HG02840 (cell line): ENCODE measurements around the gene ABRACL.
A peak's percentile ranks its signal among the peaks of the same experiment; 100 is the strongest.
"Not testable (repeated sequence)": the region's sequence is repeated elsewhere in the genome, so short reads cannot be mapped to it uniquely, and the experiment has no call there.

Source experiments
- ATAC-seq: cut with Tn5 transposase; IDR thresholded peaks from one replicate; pipeline ENCODE4 v1.9.1; 2021; ENCODE audit warnings: mild to moderate bottlenecking, moderate library complexity, moderate number of reproducible peaks; ENCODE audit not compliant: unreplicated experiment, low FRiP score

The ABRACL gene

DNA sequence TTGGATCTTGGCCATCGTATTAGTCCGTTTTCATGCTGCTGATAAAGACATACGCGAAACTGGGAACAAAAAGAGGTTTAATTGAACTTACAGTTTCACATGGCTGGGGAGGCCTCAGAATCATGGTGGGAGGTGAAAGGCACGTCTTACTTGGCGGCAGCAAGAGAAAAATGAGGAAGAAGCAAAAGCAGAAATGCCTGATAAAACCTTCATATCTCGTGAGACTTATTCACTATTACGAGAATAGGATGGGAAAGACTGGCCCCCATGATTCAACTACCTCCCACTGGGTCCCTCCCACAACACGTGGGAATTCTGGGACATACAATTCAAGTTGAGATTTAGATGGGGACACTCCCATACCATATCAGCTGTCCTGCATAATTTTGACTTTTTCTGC lies 20.4 kb upstream of the ABRACL start:
- no peak for ATAC-seq

DNA sequence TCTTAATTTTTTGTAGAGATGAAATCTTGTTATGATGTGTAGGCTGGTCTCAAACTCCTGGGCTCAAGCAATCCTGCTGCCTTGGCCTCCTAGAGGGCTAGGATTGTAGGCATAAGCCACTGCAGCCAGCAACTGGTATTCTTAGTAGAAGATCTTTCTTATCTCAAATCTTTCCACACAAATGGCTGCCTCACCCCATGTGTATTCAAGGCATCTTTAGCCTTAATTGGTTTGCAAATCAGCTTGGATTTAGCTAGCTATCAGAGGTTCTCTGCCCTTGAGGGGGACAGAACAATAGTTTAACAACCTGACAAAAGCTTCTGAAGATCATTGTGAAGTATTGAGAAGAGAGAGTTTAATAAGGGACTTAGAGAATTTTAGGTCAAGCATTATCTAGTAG lies 17.9 kb upstream of the ABRACL start:
- ATAC-seq = no peak

DNA sequence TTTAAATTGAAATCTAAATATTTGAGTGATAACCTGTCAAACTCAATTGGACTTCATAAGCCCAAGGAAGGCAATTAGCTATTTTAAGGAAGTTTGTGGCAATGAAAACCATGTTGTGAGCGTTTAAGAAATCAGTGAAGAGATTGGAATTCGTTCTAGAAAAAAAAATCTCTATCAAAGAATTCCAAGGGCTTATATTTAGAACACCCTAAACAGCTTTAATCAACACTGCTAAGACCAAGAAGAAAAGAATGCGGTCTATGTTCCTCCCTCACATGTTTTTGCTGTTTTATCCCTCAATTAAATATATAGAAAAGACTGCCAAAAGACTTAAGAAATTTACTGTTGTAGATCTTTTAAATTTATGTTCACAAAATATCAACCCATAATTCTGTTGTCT lies 16.6 kb upstream of the ABRACL start:
- no peak for ATAC-seq

DNA sequence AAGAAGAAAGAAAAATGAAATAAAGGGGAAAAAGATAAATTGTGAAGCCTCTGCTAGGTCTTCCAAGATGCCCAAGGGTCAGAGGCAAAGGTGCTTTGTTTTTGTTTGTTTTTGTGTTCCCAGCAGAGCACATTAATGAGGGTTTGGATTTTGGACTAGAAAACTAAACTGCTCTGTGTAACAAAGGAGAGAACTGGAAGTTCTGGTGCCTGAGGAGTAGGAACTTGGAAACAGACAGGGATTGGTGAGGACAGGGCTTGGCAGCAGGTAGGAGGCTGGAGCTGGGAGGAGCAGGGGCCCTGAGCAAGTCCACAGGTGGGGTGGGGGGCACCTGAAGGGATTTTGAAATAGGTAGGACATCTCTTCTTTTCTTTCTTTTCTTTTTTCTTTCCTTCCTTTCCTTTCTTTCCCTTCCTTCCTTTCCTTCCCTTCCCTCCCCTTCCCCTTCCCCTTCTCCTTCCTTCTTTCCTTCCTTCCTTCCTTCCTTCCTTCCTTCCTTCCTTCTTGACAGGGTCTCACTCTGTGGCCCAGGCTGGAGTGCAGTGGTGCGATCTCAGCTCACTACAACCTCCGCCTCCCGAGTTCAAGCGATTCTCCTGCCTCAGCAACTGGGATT lies 15.3 kb upstream of the ABRACL start:
- no peak for ATAC-seq

DNA sequence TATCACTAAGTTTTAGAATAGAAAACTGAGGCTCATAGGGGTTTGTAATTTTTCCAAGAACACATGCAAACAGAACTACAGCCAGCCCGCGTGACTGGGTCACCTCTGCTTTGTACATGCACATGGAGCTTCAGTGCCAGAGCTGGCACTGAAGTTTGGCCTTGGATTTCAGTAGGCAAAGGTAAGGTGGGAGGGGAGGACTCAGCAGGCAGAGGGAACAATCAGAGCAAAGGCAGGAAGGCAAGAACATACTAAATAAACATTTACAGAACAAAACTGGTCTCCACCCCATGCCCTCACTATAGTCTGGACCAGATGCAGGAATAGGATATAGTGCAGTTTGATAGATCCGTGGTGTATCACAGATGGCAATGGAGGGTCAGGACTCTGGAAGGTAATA lies 13.6 kb upstream of the ABRACL start:
- no peak for ATAC-seq

DNA sequence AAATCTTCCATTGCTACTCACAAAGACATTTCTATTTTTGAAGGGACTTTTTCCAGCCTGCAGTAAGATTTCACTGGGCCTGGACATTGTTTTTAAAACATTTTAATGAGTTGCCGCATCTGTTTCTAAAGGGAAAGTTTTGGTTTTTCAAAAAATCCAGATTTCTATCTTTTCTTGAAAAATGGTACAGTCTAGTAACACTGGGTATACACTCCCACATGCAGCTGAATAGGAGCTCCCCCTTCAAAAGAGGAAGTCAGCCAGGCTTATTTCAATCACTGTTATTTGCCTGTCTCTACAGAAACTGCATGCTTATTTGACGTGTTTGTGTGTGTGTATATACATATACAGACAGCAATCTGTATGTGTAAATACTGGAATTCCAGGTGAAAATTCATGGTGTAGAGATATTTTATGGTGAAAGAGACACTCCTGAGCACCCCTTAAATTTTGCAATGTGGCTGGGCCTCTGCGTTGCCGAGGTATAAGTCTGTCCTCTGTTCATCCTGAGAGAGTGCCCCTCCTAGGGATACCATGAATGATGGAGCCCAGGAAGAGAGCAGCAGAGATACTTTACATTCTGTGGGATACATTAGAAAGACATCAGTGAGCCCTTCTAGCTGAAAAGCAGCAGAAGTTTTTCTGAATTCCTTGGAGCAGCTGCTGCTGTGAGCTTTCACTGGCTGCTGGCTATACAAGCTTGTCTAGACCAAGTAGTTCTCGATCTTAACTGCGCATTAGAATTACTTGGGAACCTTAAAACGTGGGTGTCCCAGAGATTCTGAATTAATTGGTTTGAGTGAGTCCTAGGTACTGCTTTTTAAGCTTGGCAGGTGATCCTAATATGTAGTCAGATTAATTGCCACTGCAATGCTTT lies 12.0 kb upstream of the ABRACL start:
- peak; percentile 91 for ATAC-seq

DNA sequence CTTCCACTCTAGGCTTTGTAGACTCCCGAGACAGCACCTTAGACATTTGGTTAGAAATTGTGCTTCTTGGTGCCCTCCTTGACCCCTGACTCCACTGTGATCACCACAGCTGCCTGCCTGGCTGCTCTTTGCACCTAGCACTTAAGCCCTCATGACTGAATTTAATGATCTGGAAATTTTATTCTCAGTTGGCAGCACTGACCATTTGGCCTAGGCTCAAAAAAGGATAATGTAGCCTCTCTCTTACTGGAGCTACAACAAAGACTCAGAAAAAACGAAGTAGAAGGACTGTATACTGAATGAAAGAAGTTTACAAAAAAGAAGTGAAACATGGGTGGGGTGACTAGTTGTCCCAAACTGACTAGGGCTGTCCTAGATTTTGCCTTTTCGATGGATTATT lies 11.3 kb upstream of the ABRACL start:
- no peak for ATAC-seq

DNA sequence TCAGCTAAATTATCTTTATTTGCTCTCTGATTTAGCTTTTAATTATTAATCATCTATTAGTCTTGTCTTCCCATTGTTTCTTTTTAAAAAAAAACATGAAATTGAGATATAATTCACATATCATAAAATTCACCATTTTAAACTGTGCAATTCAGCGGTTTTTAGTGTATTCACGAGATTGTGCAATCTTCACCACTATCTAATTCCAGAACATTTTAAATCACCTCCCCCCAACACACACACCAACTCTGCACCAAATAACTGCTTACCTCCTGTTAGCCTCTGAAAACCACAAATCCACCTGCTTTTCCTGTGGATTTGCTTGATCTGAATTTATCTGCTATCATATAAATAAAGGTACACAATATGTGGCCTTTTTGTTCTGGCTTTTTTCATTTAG lies 8.8 kb upstream of the ABRACL start:
- no peak for ATAC-seq

DNA sequence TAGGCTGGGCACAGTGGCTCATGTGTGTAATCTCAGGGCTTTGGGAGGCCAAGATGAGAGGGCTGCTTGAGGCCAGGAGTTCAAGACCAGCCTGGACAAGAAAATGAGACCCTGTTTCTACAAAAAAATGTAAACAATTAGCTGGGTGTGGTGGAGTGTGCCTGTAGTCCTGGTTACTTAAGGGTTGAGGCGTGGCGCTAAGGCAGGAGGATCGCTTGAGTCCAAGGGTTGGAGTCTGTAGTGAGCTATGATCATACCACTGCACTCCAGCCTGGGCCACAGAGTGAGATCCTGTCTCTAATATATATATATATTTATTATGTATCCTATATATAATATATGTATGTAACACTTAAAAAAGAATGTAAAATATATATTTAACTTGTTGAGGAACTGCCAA lies 7.9 kb upstream of the ABRACL start:
- no peak for ATAC-seq

DNA sequence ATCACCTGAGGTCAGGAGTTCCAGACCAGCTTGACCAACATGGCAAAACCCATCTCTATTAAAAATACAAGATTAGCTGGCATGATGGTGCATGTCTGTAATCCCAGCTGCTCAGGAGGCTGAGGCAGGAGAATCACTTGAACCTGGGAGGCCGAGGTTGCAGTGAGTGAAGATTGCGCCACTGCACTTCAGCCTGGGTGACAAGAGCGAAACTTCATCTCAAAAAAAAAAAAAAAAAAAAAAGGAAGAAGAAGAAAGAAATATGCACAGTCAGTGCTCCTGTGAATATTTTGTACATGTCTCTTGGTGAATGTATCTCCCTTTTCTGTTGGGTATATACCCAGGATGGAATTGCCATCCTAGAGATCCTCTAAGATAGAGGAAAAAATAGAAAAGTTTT lies 3.1 kb upstream of the ABRACL start:
- ATAC-seq = not testable (repeated sequence)

DNA sequence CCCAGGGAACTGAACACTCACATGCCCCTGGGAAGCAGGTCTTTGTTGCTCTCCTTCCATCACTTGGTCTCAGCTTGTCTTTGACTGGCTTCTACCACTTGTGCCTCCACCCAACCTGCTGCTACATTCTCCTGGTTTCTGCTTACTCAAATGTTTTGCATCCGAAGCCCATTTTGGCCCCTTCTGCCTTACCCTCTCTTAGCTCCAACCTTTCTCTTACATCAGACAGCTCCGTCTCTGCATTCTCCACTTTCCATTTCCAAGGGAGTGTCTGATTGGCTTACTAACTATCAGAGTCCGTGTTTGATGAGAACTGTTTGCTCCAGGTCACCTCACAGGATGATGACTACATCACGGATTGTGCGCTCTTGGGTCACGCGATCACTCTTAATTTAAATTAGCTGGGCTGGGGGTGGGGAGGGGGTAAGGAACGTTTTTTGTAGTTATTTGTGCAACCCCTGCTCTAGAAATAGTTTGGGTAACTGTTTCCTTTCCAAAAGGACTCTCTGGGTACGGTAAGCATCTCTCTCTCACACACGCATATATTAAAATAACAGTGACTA lies 844 bp upstream of the ABRACL start:
- no peak for ATAC-seq

DNA sequence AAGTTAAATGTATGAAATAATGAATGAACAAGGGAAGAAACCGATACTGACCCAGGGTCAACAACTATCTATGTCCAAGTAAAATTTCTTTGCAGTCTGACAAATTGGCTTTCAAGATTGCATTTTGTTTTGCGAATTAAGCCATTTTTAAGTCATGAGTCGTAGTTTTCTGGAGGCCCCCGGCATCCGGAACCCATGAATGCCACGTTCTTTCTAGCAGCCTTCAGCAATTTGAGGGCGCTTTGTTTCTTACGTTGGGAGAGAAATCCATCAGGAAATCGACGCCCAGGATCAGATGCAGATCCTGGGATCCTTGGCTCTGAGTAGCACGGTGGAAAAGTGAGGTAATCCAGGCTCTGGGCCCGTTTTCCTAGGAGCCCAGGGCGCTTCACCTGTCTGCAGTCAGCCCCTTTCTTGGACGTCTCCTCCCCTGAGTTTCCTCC lies 309 bp upstream of the ABRACL start:
- no peak for ATAC-seq

DNA sequence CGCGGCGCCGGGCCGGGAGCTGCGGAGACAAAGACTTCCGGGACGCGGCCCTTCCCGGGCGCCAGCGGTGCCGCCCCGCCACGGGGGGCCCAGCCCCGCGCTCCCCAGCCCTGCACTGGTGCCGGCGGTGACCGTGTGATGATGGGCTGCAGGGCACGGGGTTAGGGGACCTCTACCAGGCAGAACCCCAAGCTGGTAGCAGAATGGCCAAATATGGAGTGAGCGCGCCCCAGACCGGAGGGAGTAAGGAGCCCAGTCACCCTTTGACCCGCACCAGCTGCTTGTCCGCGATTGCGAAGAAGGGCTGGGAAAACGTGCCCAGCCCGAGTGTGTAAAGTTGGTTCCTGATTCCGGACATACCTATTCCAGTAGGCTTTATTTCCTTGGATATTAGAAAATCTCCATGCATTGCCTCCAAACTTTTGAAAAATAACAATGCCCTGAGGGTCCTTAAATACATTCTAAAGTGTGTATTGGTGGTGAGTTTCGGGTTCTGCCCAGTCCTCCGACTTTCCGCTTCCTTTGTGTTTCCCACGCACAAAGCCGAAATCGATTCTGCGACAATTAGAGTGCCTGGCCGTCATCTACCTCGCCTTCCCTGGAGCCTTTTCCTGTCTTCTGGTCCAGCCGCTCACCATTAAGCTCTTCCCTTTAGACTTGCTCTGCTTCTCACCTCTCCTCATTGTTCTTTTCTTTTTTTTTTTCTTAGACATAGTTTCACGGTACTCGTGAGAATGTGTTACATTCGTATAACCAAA lies 1.1 kb downstream of the ABRACL start:
- peak; percentile 36 for ATAC-seq

DNA sequence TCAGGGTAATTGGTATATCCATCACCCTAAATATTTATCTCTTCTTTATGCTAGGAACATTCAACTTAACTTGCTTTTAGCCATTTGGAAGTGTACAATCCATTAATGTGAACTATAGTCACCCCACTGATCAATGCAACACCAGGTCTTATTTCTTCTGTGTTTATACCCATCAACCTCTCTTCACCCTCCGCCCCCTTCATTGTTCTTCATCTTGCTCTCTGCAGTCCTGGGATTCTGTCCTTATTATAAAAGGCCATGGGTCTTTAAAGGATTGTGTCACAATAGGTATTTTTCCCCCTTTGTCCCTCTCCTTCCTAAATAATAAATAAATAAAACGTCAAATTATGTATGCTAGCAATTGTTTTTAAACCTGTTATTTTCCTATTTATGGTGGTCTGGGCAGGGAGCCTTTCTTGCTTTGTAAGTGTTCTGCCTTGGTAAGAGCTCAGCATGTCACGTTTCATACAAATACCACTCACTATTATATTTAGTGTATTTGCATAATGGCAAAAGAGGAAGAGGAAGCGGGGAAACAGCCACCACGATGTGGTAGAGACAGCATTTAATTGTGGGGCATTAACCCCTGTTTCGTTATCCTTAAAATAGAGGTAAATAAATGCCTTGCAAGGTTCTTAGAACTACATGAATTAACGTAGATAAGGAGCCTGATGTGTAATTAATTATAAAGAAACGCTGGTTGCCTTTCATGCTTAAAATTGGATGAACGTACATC lies 1.9 kb downstream of the ABRACL start:
- ATAC-seq = peak; percentile 55

DNA sequence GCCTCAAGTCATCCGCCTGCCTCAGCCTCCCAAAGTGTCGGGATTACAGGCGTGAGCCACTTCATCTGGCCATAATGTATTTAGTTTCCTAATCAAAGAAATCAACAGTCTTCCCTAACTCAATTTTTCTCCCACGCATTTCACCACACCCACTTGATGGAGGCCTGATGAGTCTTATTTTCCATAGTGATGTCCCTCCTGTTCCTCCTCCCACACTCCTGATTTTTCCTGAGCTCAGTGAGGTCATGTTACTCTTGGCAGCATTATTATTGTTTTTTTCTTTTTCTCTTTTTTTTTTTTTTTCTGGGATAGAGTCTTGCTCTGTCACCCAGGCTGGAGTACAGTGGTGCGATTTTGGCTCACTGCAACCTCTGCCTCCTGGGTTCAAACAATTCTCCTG lies 8.9 kb downstream of the ABRACL start:
- no peak for ATAC-seq

DNA sequence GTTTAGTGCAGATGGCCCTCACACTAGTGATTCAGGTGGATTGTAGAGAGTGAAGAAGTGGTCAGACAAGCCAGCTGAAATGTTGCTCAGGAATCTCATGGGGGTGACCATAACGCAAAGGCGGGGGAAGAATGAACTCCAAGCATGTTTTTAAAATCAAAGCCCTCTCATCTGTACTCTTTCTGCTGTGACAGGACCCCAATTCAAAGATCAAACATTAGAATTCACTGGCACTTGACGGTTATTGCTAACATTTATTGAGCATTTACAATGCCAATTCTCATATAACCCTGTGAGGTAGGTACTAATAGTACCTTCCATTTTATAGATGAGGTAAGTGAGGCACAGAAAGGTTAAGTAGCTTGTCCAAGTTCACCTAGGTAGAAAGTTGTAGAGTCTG lies 15.7 kb downstream of the ABRACL start:
- no peak for ATAC-seq

DNA sequence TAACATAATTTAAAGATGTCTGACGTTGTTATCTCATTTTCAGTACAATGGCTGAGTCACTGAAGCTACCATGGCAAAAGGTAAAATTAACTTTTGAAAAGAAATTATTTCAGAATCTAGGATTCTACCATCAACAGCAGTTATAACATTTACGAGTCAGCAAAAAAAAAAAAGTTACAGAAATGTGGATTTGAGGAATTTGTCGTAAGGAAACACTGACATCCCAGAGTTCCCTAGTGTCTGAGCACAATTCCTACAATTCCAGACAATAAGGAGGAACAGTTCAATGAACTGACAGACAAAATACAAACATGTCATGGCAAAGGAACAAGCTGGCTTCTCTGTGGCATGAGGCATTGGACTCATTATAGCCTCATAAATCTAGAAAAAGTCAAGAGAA lies 19.1 kb downstream of the ABRACL start:
- no peak for ATAC-seq

DNA sequence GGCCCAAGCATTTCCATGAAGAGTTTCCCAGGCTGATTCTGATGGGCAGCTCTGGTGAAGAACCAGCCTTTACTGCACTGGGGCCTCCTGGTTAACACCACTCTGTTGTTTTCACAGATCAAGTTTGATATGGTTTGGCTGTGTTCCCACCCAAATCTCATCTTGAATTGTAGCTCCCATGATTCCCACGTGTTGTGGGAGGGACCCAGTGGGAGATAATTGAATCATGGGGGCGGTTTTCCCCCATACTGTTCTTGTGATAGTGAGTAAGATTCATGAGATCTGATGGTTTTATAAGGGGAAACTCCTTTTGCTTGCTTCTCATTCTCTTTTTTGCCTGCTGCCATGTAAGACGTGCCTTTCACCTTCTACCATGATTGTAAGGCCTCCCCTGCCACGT lies 20.4 kb downstream of the ABRACL start:
- not testable (repeated sequence) for ATAC-seq

DNA sequence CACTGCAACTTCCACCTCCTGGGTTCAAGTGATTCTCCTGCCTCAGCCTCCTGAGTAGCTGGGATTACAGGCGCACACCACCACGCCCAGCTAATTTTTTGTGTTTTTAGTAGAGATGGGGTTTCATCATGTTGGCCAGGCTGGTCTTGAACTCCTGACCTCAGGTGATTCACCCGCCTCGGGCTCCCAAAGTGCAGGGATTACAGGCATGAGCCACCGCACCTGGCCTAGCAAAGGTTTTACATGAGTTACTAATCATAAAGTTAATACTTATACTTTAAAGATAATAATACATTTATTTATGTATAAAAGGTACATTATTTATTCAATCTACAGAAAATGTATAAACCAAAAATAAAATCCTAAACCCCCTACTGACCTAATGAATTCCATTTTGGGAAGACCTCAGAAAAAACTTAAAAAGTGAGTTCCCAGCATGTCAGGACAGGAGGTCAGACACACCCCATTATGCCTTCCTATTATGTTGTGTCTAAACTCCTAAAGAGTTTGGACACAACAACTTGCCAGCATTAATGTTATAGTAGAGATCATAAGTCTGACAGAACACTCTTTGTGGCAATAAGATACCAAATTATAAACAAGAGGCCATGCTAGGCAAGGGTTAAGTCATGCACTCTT lies 21.7 kb downstream of the ABRACL start:
- ATAC-seq = not testable (repeated sequence)

DNA sequence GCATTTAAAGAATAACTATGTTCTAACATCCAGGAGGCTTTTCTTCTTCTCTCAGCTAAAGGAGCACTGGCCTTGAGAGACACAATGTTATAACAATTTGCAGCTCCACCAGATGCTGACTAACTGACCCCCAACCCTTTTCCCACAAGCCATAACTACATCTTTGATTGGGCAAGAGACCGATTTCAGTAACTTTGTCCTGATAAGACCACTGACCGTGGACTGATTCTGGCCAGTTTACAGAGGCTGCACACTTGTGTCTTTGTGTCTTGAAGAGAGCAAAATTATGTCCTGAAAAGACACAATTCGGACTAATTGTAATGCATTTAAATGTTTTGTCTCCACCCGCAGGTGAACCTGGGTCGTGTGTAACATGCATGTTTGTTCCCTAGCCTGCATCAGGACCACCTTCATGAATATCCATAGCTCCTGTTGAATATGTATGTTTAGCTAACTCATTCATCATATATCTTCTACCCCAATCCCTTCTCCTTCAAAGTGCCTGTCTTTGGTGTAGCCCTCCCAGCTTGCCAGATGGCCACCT lies 22.3 kb downstream of the ABRACL start:
- no peak for ATAC-seq
